GM21381 (cell line): ENCODE measurements around the gene TP53I11.

Source experiments
- ATAC-seq: cut with Tn5 transposase; IDR thresholded peaks from one replicate; pipeline ENCODE4 v1.9.1; 2021; ENCODE audit warnings: mild to moderate bottlenecking, moderate library complexity; ENCODE audit not compliant: unreplicated experiment

The TP53I11 gene

GRCh38 chr11:44979543-44980399 lies 29.1 kb upstream of the TP53I11 start:
- no peak for ATAC-seq

GRCh38 chr11:44978961-44979331 lies 28.3 kb upstream of the TP53I11 start:
- ATAC-seq, result no peak

GRCh38 chr11:44978274-44978960 lies 27.7 kb upstream of the TP53I11 start:
- ATAC-seq, result no peak

- no peak for ATAC-seq
Measured at GRCh38 chr11:44977493-44977984, 26.9 kb upstream of the TP53I11 start.

GRCh38 chr11:44976576-44976975 lies 25.9 kb upstream of the TP53I11 start:
- ATAC-seq, result no peak

- no peak for ATAC-seq
Measured at GRCh38 chr11:44974402-44975000, 23.8 kb upstream of the TP53I11 start.

- ATAC-seq, result no peak
Measured at GRCh38 chr11:44973632-44974401, 23.1 kb upstream of the TP53I11 start.

GRCh38 chr11:44972746-44973435 lies 22.2 kb upstream of the TP53I11 start:
- ATAC-seq, result no peak

- no peak for ATAC-seq
Measured at GRCh38 chr11:44971185-44971584, 20.5 kb upstream of the TP53I11 start.

- no peak for ATAC-seq
Measured at GRCh38 chr11:44970293-44970692, 19.6 kb upstream of the TP53I11 start.

GRCh38 chr11:44969651-44970252 lies 19.1 kb upstream of the TP53I11 start:
- no peak for ATAC-seq

GRCh38 chr11:44968510-44968909 lies 17.8 kb upstream of the TP53I11 start:
- no peak for ATAC-seq

- no peak for ATAC-seq
Measured at GRCh38 chr11:44967930-44968496, 17.3 kb upstream of the TP53I11 start.

GRCh38 chr11:44966694-44967093 lies 16.0 kb upstream of the TP53I11 start:
- no peak for ATAC-seq

- no peak for ATAC-seq
Measured at GRCh38 chr11:44964526-44965209, 14.0 kb upstream of the TP53I11 start.

GRCh38 chr11:44963948-44964347 lies 13.3 kb upstream of the TP53I11 start:
- ATAC-seq, result no peak

GRCh38 chr11:44963136-44963535 lies 12.5 kb upstream of the TP53I11 start:
- no peak for ATAC-seq

GRCh38 chr11:44962464-44962863 lies 11.8 kb upstream of the TP53I11 start:
- no peak for ATAC-seq

- ATAC-seq, result no peak
Measured at GRCh38 chr11:44960200-44960845, 9.6 kb upstream of the TP53I11 start.
